HCT116 (cell line): ENCODE measurements around the gene UBR3. TPM values are rescaled to one million over a fixed set of nuclear protein-coding genes. Genes with fewer than 3 reads are reported as not detected.

ENCODE experiments used
- ATAC-seq: fragments of 200-7000 bp; cut with Tn5 transposase; 2 replicates; pipeline ENCODE4 v1.9.1; 2020; ENCODE audit warnings: mild to moderate bottlenecking, moderate library complexity
- BruUV-seq: library from RNA; stranded (reverse); fragments of 400-500 nt; replicated peaks from 2 replicates; lab custom pipeline; 2021; lab: Mats Ljungman, UMichigan
- CTCF ChIA-PET: fragments of 300-600 bp; sonication (Branson Sonifier 250); formaldehyde crosslinking; loops from one replicate; lab custom pipeline; 2021; ENCODE audit warnings: antibody characterized with exemption; lab: Charles Lee
- POLR2A ChIA-PET: fragments of 300-600, 350-600 bp; sonication (Branson Sonifier 250); formaldehyde crosslinking; loops from one replicate; lab custom pipeline; 2021; ENCODE audit warnings: antibody characterized with exemption; lab: Charles Lee
- RAD21 ChIA-PET, 2 experiments: fragments of 300-600 bp; sonication (Branson Sonifier 250); formaldehyde crosslinking; loops; one replicate each; lab custom pipeline; 2023; ENCODE audit warnings: low total read pairs in 2 of 2; ENCODE audit not compliant: uncharacterized antibody in 2 of 2, unreplicated experiment in 2 of 2, low non-redundant PET in 1 of 2; lab: Charles Lee
- DNase-seq: peaks from one replicate; pipeline ENCODE4 v3.0.0-alpha.2; 2010; ENCODE audit warnings: low read depth, low spot score
- H2AFZ ChIP-seq: fragments of 200-600 bp; shearing (Covaris generic), sonication (generic); 2 replicates; pipeline ENCODE4 v1.6.1; 2017; ENCODE audit warnings: low read depth, mixed run types, mixed read lengths, antibody characterized with exemption, low read length; ENCODE audit not compliant: poor library complexity, severe bottlenecking
- H3K27ac ChIP-seq: 2 replicates; pipeline ENCODE4 v1.5.1; 2012; ENCODE audit warnings: low read depth, low read length
- H3K27me3 ChIP-seq: fragments of 200-600 bp; sonication (generic); 2 replicates; pipeline ENCODE4 v1.6.1; 2016; ENCODE audit warnings: mixed run types, low read length, mixed read lengths; ENCODE audit not compliant: insufficient read depth
- H3K36me3 ChIP-seq, 2 experiments: fragments of 200-500 bp in 1 of 2; fragments of 200-600 bp in 1 of 2; sonication (Bioruptor generic) in 1 of 2; sonication (generic) in 1 of 2; 2 replicates each; pipeline versions ENCODE4 v1.5.1 to v1.6.1; 2014 to 2016; ENCODE audit warnings: low read length in 2 of 2, inconsistent platforms in 1 of 2, mixed read lengths in 1 of 2, mixed run types in 1 of 2; ENCODE audit not compliant: insufficient read depth in 2 of 2, control insufficient read depth in 1 of 2
- H3K4me1 ChIP-seq, 2 experiments: fragments of 200-600 bp in 1 of 2; sonication (generic) in 1 of 2; 2 replicates each; pipeline versions ENCODE4 v1.5.1 to v1.6.1; 2012 to 2017; ENCODE audit warnings: low read length in 2 of 2, inconsistent platforms in 1 of 2, mild to moderate bottlenecking in 1 of 2, mixed read lengths in 1 of 2, mixed run types in 1 of 2, moderate library complexity in 1 of 2; ENCODE audit not compliant: insufficient read depth in 2 of 2, control insufficient read depth in 1 of 2
- H3K4me2 ChIP-seq: fragments of 200-600 bp; sonication (generic); 2 replicates; pipeline ENCODE4 v1.6.1; 2017; ENCODE audit warnings: mixed run types, low read length, mixed read lengths
- H3K4me3 ChIP-seq, 2 experiments: fragments of 200-600 bp in 1 of 2; sonication (generic) in 1 of 2; replicated peaks in 1 of 2; 2 replicates each; pipeline ENCODE4 v1.5.1; 2011 to 2016; ENCODE audit warnings: low read length in 2 of 2, control low read depth in 1 of 2, low read depth in 1 of 2, mild to moderate bottlenecking in 1 of 2, mixed read lengths in 1 of 2, mixed run types in 1 of 2
- H3K79me2 ChIP-seq: fragments of 200-600 bp; sonication (generic); 2 replicates; pipeline ENCODE4 v1.6.1; 2017; ENCODE audit warnings: mild to moderate bottlenecking, mixed run types, low read length, moderate library complexity, mixed read lengths; ENCODE audit not compliant: insufficient read depth
- H3K9ac ChIP-seq: fragments of 200-600 bp; sonication (generic); 2 replicates; pipeline ENCODE4 v1.6.1; 2016; ENCODE audit warnings: low read length, mixed read lengths
- H3K9me2 ChIP-seq: fragments of 200-600 bp; sonication (generic), shearing (Covaris generic); 2 replicates; pipeline ENCODE4 v1.6.1; 2017; ENCODE audit warnings: mixed run types, mild to moderate bottlenecking, moderate library complexity; ENCODE audit not compliant: insufficient read depth
- H3K9me3 ChIP-seq, 2 experiments: fragments of 200-500 bp in 1 of 2; fragments of 200-600 bp in 1 of 2; sonication (Bioruptor generic) in 1 of 2; sonication (generic) in 1 of 2; 2 replicates each; pipeline ENCODE4 v1.6.1; 2014 to 2017; ENCODE audit warnings: low read length in 2 of 2, mixed read lengths in 2 of 2, inconsistent platforms in 1 of 2, low read depth in 1 of 2, mild to moderate bottlenecking in 1 of 2, mixed run types in 1 of 2, moderate library complexity in 1 of 2; ENCODE audit not compliant: control insufficient read depth in 1 of 2, insufficient read depth in 1 of 2
- H4K20me1 ChIP-seq: fragments of 200-600 bp; sonication (generic), shearing (Covaris generic); 2 replicates; pipeline ENCODE4 v1.6.1; 2017; ENCODE audit warnings: mixed run types, mild to moderate bottlenecking, moderate library complexity; ENCODE audit not compliant: insufficient read depth
- EGR1 ChIP-seq: IDR thresholded peaks from 2 replicates; pipeline ENCODE4 v1.6.1; 2012; ENCODE audit warnings: low read depth
- ELF1 ChIP-seq: IDR thresholded peaks from 2 replicates; pipeline ENCODE4 v1.6.1; 2012; ENCODE audit warnings: low read depth, borderline replicate concordance
- POLR2AphosphoS5 ChIP-seq: IDR thresholded peaks from 2 replicates; pipeline ENCODE4 v1.6.1; 2011; ENCODE audit warnings: mild to moderate bottlenecking, low read depth, low read length, moderate library complexity
- SP1 ChIP-seq: IDR thresholded peaks from 2 replicates; pipeline ENCODE4 v1.6.1; 2012; ENCODE audit warnings: low read depth
- SRF ChIP-seq: IDR thresholded peaks from 2 replicates; pipeline ENCODE4 v1.6.1; 2012; ENCODE audit warnings: low read depth
- TCF7L2 ChIP-seq: IDR thresholded peaks from 2 replicates; pipeline ENCODE4 v1.7.0; 2011; ENCODE audit warnings: borderline replicate concordance, inconsistent platforms; ENCODE audit not compliant: insufficient read depth, insufficient read length; ENCODE audit errors: extremely low read depth
- ZFX ChIP-seq: fragments of 450-650 bp; IDR thresholded peaks from 2 replicates; pipeline ENCODE4 v1.6.1; 2017
- intact Hi-C: fragments of 100-400 bp; cut with micrococcal nuclease; formaldehyde crosslinking; loops from 2 replicates; pipeline ENCODE4 v1.10.0; 2022
- total RNA-seq: library from RNA; stranded (reverse); gene quantifications from one replicate; pipeline ENCODE4 v1.2.1, GENCODE V29; 2021; ENCODE audit not compliant: unreplicated experiment
- TF ChIP-seq, protein P1 (sequence below): IDR thresholded peaks from 2 replicates; pipeline ENCODE4 v1.6.1; 2011; ENCODE audit warnings: mild to moderate bottlenecking, low read length, moderate library complexity; ENCODE audit not compliant: insufficient replicate concordance; ENCODE audit errors: extremely low read depth
- TF ChIP-seq, protein P2 (sequence below): IDR thresholded peaks from 2 replicates; pipeline ENCODE4 v1.6.1; 2012
- TF ChIP-seq, protein P3 (sequence below): IDR thresholded peaks from 2 replicates; pipeline ENCODE4 v1.6.1; 2012; ENCODE audit warnings: low read depth
- TF ChIP-seq, protein P4 (sequence below): IDR thresholded peaks from 2 replicates; pipeline ENCODE4 v1.6.1; 2012

UBR3 gene
- total RNA-seq, 1 experiment from 2014 or later, result 29.5 TPM

DNA sequence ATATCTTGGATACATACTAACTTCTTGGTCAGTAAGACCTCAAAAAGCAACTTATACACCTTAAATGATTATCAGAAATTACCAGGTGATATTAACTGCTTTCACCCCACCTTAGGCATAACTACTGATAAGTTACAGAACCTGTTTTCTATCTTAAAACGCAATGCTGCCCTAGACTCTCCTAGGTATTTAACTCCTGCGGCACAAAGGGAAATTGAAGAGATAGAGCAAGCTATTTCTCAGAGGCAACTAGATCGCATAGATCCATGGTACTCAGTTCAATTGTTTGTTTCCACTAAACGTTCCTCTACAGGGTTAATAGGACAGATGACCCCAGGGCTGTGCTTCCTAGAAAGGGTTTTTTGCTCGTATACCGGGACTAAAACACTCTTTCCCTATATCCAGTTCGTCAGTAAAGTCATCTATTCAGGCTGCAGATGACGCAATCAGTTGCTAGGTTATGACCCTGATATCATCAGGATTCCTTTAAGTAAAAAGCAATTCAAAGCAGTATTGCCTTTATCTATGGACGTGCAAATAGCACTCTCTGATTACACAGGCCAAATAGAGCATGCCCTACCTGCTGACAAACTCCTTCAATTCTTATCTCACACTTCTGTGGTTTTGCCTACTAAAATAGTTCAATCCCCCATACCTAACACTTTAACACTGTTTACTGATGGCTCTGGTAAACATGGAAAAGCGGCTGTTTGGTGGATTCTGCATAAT lies 288.4 kb downstream of the UBR3 start:
- ChIA-PET CTCF (no interaction called here), RAD21 (no interaction called here), POLR2A (no interaction called here)
- Histone ChIP-seq H3K9me3 (no peaks in the 10 kb centered on the region), H2AFZ (no peak overlapping the region), H3K27me3 (no peaks in the 10 kb centered on the region), H3K4me3 (no peak overlapping the region), H3K4me2 (no peak overlapping the region), H4K20me1 (no peaks in the 10 kb centered on the region), H3K79me2 (no peaks in the 10 kb centered on the region), H3K9me2 (no peaks in the 10 kb centered on the region), H3K36me3 (no peaks in the 10 kb centered on the region), H3K9ac (no peak overlapping the region), H3K4me1 (peaks cover 0 to 3% of the 10 kb centered on the region in 2 experiments; a peak in 1 of 4 replicates), H3K27ac (no peak overlapping the region)
- intact Hi-C loops, result no loop called here
- ATAC-seq, result no peak
- no TSS peak for BruUV-seq
- no peak for TF ChIP-seq EGR1
- TF ChIP-seq, protein P1, sequence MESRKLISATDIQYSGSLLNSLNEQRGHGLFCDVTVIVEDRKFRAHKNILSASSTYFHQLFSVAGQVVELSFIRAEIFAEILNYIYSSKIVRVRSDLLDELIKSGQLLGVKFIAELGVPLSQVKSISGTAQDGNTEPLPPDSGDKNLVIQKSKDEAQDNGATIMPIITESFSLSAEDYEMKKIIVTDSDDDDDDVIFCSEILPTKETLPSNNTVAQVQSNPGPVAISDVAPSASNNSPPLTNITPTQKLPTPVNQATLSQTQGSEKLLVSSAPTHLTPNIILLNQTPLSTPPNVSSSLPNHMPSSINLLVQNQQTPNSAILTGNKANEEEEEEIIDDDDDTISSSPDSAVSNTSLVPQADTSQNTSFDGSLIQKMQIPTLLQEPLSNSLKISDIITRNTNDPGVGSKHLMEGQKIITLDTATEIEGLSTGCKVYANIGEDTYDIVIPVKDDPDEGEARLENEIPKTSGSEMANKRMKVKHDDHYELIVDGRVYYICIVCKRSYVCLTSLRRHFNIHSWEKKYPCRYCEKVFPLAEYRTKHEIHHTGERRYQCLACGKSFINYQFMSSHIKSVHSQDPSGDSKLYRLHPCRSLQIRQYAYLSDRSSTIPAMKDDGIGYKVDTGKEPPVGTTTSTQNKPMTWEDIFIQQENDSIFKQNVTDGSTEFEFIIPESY, result no peak
- TF ChIP-seq, protein P2, sequence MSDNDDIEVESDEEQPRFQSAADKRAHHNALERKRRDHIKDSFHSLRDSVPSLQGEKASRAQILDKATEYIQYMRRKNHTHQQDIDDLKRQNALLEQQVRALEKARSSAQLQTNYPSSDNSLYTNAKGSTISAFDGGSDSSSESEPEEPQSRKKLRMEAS, result no peak
- DNase-seq, result no peak

DNA sequence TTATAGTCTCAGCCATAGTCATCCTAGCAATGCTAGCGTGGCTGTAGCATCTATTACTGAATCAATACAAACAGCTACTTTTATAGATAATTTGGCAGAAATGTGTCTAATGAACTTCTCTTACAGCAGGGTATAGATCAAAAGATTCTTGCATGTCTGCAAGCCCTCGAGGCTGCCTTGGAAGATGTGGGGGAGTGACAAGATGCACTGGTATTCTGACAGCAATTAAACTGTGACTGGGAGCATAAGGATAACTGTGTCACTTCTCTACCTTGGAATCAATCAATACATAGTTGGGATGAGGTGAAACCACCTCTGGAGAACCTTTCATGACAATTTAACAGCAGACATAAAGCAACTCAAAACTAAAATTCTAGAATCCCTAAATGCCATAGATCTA lies 291.4 kb downstream of the UBR3 start:
- RAD21 ChIA-PET, result no interaction called here
- H3K4me3 ChIP-seq, result no peak overlapping the region
- H3K27ac ChIP-seq, result no peak overlapping the region
- H4K20me1 ChIP-seq, result no peaks in the 10 kb centered on the region
- H3K9me2 ChIP-seq, result no peaks in the 10 kb centered on the region
- DNase-seq (no peak), ATAC-seq (no peak)
- no peak overlapping the region for H2AFZ ChIP-seq
- H3K9me3 ChIP-seq, result no peaks in the 10 kb centered on the region
- BruUV-seq, result no TSS peak
- no peaks in the 10 kb centered on the region for H3K36me3 ChIP-seq
- intact Hi-C loops, result no loop called here
- CTCF ChIA-PET, result no interaction called here
- POLR2A ChIA-PET, result no interaction called here
- H3K4me2 ChIP-seq, result no peak overlapping the region
- H3K9ac ChIP-seq, result no peak overlapping the region
- no peaks in the 10 kb centered on the region for H3K79me2 ChIP-seq
- peaks cover 9 to 30% of the 10 kb centered on the region in 2 experiments for H3K4me1 ChIP-seq
- no peaks in the 10 kb centered on the region for H3K27me3 ChIP-seq
- TF ChIP-seq ZFX (no peak), ELF1 (no peak), SP1 (no peak), POLR2AphosphoS5 (no peak), SRF (no peak), TCF7L2 (no peak), EGR1 (no peak)
- TF ChIP-seq, protein P2, result no peak
- TF ChIP-seq, protein P3, sequence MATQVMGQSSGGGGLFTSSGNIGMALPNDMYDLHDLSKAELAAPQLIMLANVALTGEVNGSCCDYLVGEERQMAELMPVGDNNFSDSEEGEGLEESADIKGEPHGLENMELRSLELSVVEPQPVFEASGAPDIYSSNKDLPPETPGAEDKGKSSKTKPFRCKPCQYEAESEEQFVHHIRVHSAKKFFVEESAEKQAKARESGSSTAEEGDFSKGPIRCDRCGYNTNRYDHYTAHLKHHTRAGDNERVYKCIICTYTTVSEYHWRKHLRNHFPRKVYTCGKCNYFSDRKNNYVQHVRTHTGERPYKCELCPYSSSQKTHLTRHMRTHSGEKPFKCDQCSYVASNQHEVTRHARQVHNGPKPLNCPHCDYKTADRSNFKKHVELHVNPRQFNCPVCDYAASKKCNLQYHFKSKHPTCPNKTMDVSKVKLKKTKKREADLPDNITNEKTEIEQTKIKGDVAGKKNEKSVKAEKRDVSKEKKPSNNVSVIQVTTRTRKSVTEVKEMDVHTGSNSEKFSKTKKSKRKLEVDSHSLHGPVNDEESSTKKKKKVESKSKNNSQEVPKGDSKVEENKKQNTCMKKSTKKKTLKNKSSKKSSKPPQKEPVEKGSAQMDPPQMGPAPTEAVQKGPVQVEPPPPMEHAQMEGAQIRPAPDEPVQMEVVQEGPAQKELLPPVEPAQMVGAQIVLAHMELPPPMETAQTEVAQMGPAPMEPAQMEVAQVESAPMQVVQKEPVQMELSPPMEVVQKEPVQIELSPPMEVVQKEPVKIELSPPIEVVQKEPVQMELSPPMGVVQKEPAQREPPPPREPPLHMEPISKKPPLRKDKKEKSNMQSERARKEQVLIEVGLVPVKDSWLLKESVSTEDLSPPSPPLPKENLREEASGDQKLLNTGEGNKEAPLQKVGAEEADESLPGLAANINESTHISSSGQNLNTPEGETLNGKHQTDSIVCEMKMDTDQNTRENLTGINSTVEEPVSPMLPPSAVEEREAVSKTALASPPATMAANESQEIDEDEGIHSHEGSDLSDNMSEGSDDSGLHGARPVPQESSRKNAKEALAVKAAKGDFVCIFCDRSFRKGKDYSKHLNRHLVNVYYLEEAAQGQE, result no peak
- TF ChIP-seq, protein P4, sequence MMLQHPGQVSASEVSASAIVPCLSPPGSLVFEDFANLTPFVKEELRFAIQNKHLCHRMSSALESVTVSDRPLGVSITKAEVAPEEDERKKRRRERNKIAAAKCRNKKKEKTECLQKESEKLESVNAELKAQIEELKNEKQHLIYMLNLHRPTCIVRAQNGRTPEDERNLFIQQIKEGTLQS, result no peak
